B cell (primary cell): Measurements from ENCODE around the gene METTL27. TPM values are rescaled to one million over a fixed set of nuclear protein-coding genes. Genes with fewer than 3 reads are reported as not detected.
"Not testable (repeated sequence)": the region's sequence is repeated elsewhere in the genome, so short reads cannot be mapped to it uniquely, and the experiment has no call there.

ENCODE experiments used
- ATAC-seq: fragments of 200-7000 bp; cut with Tn5 transposase; one replicate; pipeline ENCODE4 v1.10.0; 2021; ENCODE audit warnings: low read depth, mild to moderate bottlenecking, moderate number of reproducible peaks, moderate library complexity
- CTCF ChIA-PET: fragments of 350-600 bp; sonication (Branson Sonifier 250); formaldehyde crosslinking; loops from one replicate; lab custom pipeline; 2021; ENCODE audit warnings: antibody characterized with exemption, inconsistent platforms; lab: Charles Lee
- POLR2A ChIA-PET: fragments of 350-600 bp; sonication (Branson Sonifier 250); formaldehyde crosslinking; loops from one replicate; lab custom pipeline; 2021; ENCODE audit warnings: antibody characterized with exemption; lab: Charles Lee
- DNase-seq: peaks from one replicate; pipeline ENCODE4 v3.0.0; 2013
- H2AFZ ChIP-seq: 2 replicates; pipeline ENCODE4 v1.6.1; 2012; ENCODE audit warnings: mild to moderate bottlenecking, low read depth, low read length; ENCODE audit not compliant: insufficient read depth, poor library complexity, severe bottlenecking
- H3K27ac ChIP-seq, 2 donors: 1 replicate in 1 of 2; 2 replicates in 1 of 2; pipeline ENCODE4 v1.5.1; 2012 to 2013; ENCODE audit warnings: low read length in 2 of 2, mild to moderate bottlenecking in 2 of 2, moderate library complexity in 1 of 2
- H3K27me3 ChIP-seq, 4 experiments: fragments of 200-600 bp in 1 of 4; sonication (generic) in 1 of 4; replicated peaks in 1 of 4; 1 replicate in 2 of 4; 2 replicates in 2 of 4; pipeline versions ENCODE4 v1.6.1 to v1.7.0; 2013 to 2016; ENCODE audit warnings: low read length in 3 of 4, mild to moderate bottlenecking in 2 of 4, mixed read lengths in 1 of 4, moderate library complexity in 1 of 4; ENCODE audit not compliant: insufficient read depth in 4 of 4, control insufficient read depth in 3 of 4; ENCODE audit errors: control extremely low read depth in 1 of 4
- H3K36me3 ChIP-seq, 2 experiments: replicated peaks in 1 of 2; 1 replicate in 1 of 2; 2 replicates in 1 of 2; pipeline versions ENCODE4 v1.6.1 to v1.7.1; 2013; ENCODE audit warnings: low read length in 1 of 2; ENCODE audit not compliant: insufficient read depth in 2 of 2, control insufficient read depth in 1 of 2; ENCODE audit errors: control extremely low read depth in 1 of 2, extremely low read depth in 1 of 2
- H3K4me1 ChIP-seq, 2 donors: fragments of 200-600 bp in 1 of 2; sonication (generic) in 1 of 2; 1 replicate in 1 of 2; 2 replicates in 1 of 2; pipeline versions ENCODE4 v1.5.1 to v1.6.1; 2013 to 2017; ENCODE audit warnings: low read length in 2 of 2; ENCODE audit not compliant: control insufficient read depth in 2 of 2, insufficient read depth in 2 of 2
- H3K4me2 ChIP-seq: replicated peaks from 2 replicates; pipeline ENCODE3; 2012; ENCODE audit warnings: mild to moderate bottlenecking, low read depth, low read length; ENCODE audit not compliant: poor library complexity, severe bottlenecking
- H3K4me3 ChIP-seq, 5 experiments: fragments of 200-600 bp in 1 of 5; sonication (generic) in 1 of 5; 1 replicate in 3 of 5; 2 replicates in 2 of 5; pipeline versions ENCODE4 v1.5.1 to v1.7.0; 2011 to 2016; ENCODE audit warnings: low read length in 4 of 5, mild to moderate bottlenecking in 4 of 5, low read depth in 2 of 5, control low read depth in 1 of 5, moderate library complexity in 1 of 5; ENCODE audit not compliant: insufficient read depth in 1 of 5; ENCODE audit errors: control extremely low read depth in 1 of 5, extremely low read depth in 1 of 5
- H3K79me2 ChIP-seq: fragments of 200-600 bp; sonication (generic); one replicate; pipeline ENCODE4 v1.6.0; 2016; ENCODE audit warnings: low read length; ENCODE audit not compliant: control insufficient read depth, insufficient read depth
- H3K9ac ChIP-seq: fragments of 200-600 bp; sonication (generic); 2 replicates; pipeline ENCODE4 v1.6.1; 2017; ENCODE audit warnings: mild to moderate bottlenecking, low read length, moderate library complexity
- H3K9me3 ChIP-seq, 3 donors: one replicate each; pipeline versions ENCODE4 v1.6.1 to v1.7.1; 2013; ENCODE audit warnings: low read length in 2 of 3; ENCODE audit not compliant: control insufficient read depth in 2 of 3, insufficient read depth in 1 of 3; ENCODE audit errors: control extremely low read depth in 1 of 3
- H4K20me1 ChIP-seq: 2 replicates; pipeline ENCODE4 v1.6.0; 2012; ENCODE audit warnings: mild to moderate bottlenecking, low read length; ENCODE audit not compliant: insufficient read depth, control insufficient read depth, poor library complexity, severe bottlenecking
- H3K27ac Mint-ChIP-seq: one replicate; pipeline ENCODE4 v1.8.0; 2021; ENCODE audit warnings: mixed read lengths
- H3K27me3 Mint-ChIP-seq: one replicate; pipeline ENCODE4 v1.8.0; 2021; ENCODE audit warnings: mixed read lengths
- H3K4me1 Mint-ChIP-seq: one replicate; pipeline ENCODE4 v1.8.0; 2021; ENCODE audit warnings: mixed read lengths
- H3K4me3 Mint-ChIP-seq: one replicate; pipeline ENCODE4 v1.8.0; 2021; ENCODE audit warnings: mixed read lengths
- H3K9me3 Mint-ChIP-seq: one replicate; pipeline ENCODE4 v1.8.0; 2022; ENCODE audit warnings: mixed read lengths; ENCODE audit not compliant: insufficient read depth
- CTCF ChIP-seq: fragments of 200-600 bp; IDR thresholded peaks from one replicate; pipeline ENCODE4 v1.8.0; 2022; ENCODE audit warnings: antibody characterized with exemption, mild to moderate bottlenecking
- EZH2 ChIP-seq: IDR thresholded peaks from 2 replicates; pipeline ENCODE4 v1.6.1; 2012; ENCODE audit warnings: borderline replicate concordance, low read depth, mild to moderate bottlenecking, moderate library complexity, low read length; ENCODE audit not compliant: insufficient read depth, poor library complexity, severe bottlenecking
- WGBS: methylation state at CpG from one replicate; pipeline ENCODE4 v1.1.5; 2013; ENCODE audit warnings: missing lambda C conversion rate; ENCODE audit not compliant: insufficient coverage; 5-methylcytosine and 5-hydroxymethylcytosine counted together
- intact Hi-C: fragments of 100-400 bp; cut with micrococcal nuclease; formaldehyde crosslinking; loops from one replicate; pipeline ENCODE4 v1.10.0; 2022
- polyA plus RNA-seq: library from polyadenylated mRNA; depleted of rRNA; stranded (reverse); fragments of >200 nt; gene quantifications from 2 replicates; pipeline ENCODE4 v1.2.3, GENCODE V29; 2012
- total RNA-seq, 2 donors: library from RNA; stranded (reverse); fragments of 120-200 nt in 1 of 2; gene quantifications; 1 replicate in 1 of 2; 2 replicates in 1 of 2; pipeline versions ENCODE4 v1.2.3 to v1.2.4, GENCODE V29; 2013 to 2022

The METTL27 gene
- total and polyA plus RNA-seq, 2 donors (not counting 1 experiment from before 2014, with no cell fraction given), result 0.37 to 1.5 TPM

GRCh38 chr7:73845701-73846195 lies 3.4 kb upstream of the METTL27 start:
- 44% methylated on average over 5 of the region's 12 CpGs for WGBS
- DNase-seq, result peak; percentile 72
- H3K27ac Mint-ChIP-seq, result peak overlapping the region; percentile 89

GRCh38 chr7:73844848-73845460 lies 2.6 kb upstream of the METTL27 start:
- no peak overlapping the region for H2AFZ ChIP-seq
- no peaks in the 10 kb centered on the region for H3K36me3 ChIP-seq
- H3K79me2 ChIP-seq, result no peaks in the 10 kb centered on the region
- no peak overlapping the region for H3K27ac ChIP-seq
- 60% methylated on average over 2 of the region's 13 CpGs for WGBS
- H3K27ac Mint-ChIP-seq, result no peak overlapping the region
- CTCF ChIA-PET, result interaction anchor here (0.7 to 0.9 kb wide), 2 partner anchors 10 to 237 kb away, joined by 3 read pairs; no protein-coding TSS in a partner anchor
- no peak overlapping the region for H3K4me3 ChIP-seq
- H3K9me3 ChIP-seq, result no peaks in the 10 kb centered on the region
- ATAC-seq (no peak), DNase-seq (no peak)
- no peaks in the 10 kb centered on the region for H3K9me3 Mint-ChIP-seq
- TF ChIP-seq CTCF (no peak), EZH2 (no peak)
- peaks cover 4% of the 10 kb centered on the region for H3K27me3 Mint-ChIP-seq
- H3K4me1 Mint-ChIP-seq, result peaks cover 32% of the 10 kb centered on the region
- H3K4me1 ChIP-seq, result peaks cover 25 to 40% of the 10 kb centered on the region in 2 donors
- H3K4me2 ChIP-seq, result no peak overlapping the region
- H3K27me3 ChIP-seq, result no peaks in the 10 kb centered on the region
- H3K4me3 Mint-ChIP-seq, result peak overlapping the region; percentile 3
- intact Hi-C loops, result no loop called here
- no peaks in the 10 kb centered on the region for H4K20me1 ChIP-seq
- no peak overlapping the region for H3K9ac ChIP-seq
- POLR2A ChIA-PET, result interaction anchor here (0.5 kb wide), 2 partner anchors 37 to 767 kb away, joined by 3 to 4 read pairs; no protein-coding TSS in a partner anchor

More at GRCh38 chr7:73845701-73846195, 3.4 kb upstream of the METTL27 start:
- CTCF ChIA-PET, H3K79me2 ChIP-seq, H3K9me3 ChIP-seq, H4K20me1 ChIP-seq, H3K36me3 ChIP-seq, ATAC-seq, H3K27me3 Mint-ChIP-seq, H3K9me3 Mint-ChIP-seq, H3K27me3 ChIP-seq, intact Hi-C loops: not testable (repeated sequence)
- Histone ChIP-seq H3K9ac (peak overlapping the region; percentile 14), H3K4me2 (peak overlapping the region; percentile 43), H3K4me3 (peak overlapping the region in 1 of 5 experiments; percentile 1), H3K27ac (peak overlapping the region; percentile 27 to 54), H2AFZ (peak overlapping the region; percentile 18), H3K4me1 (peaks cover 25 to 40% of the 10 kb centered on the region in 2 donors)
- H3K4me3 Mint-ChIP-seq, result peak overlapping the region; percentile 78
- H3K4me1 Mint-ChIP-seq, result peaks cover 32% of the 10 kb centered on the region
- POLR2A ChIA-PET, result interaction anchor here (0.5 kb wide), 1 partner anchor 38 kb away, joined by 4 read pairs; no protein-coding TSS in a partner anchor
